Gastroesophageal sphincter (tissue), 3 donors: ENCODE data around the gene ST6GALNAC1.

Source experiments
- CTCF ChIP-seq, 4 experiments: fragments of 200-600 bp in 2 of 4; fragments of 450-650 bp in 2 of 4; sonication (generic) in 1 of 4; IDR thresholded peaks; one replicate each; pipeline ENCODE4 v1.5.1; 2017 to 2019; ENCODE audit warnings: antibody characterized with exemption in 4 of 4, mild to moderate bottlenecking in 2 of 4, moderate library complexity in 2 of 4
- POLR2A ChIP-seq, 2 donors: fragments of 450-650 bp; IDR thresholded peaks; one replicate each; pipeline ENCODE4 v1.6.1; 2017; ENCODE audit warnings: antibody characterized with exemption in 2 of 2, mild to moderate bottlenecking in 2 of 2, moderate library complexity in 1 of 2

DNA sequence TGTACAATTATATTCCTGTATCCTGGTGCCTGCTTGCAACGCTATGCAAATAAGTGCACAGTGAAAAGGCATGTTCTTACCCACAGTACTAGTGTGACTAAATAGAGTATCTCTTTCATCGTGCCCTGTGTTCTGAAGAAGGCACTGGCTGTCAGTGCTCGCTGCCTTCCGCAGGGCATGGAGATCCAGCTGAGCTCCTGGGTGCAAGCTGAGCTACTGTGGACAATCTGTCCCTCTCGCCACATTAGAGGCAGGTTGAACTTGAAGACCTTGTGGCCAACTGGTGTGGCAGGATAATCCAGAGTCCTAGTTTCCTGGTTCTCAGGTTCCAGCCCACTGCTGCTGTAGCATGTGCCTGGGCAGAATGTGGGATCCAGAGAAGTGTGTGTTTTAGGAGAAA is 1.9 kb upstream of the ST6GALNAC1 start:
- TF ChIP-seq CTCF (IDR thresholded peaks at IDR 0.05) (no peak), POLR2A (IDR thresholded peaks at IDR 0.05) (no peak)
